GM23248 (cell line): ENCODE data around the gene R3HDML. TPM values are rescaled to one million over a fixed set of nuclear protein-coding genes. Genes with fewer than 3 reads are reported as not detected.
A peak's percentile ranks its signal among the peaks of the same experiment; 100 is the strongest.

Source experiments
- DNase-seq: peaks from one replicate; pipeline ENCODE4 v3.0.0-alpha.2; 2015
- H2AFZ ChIP-seq: fragments of 200-600 bp; sonication (generic); 2 replicates; pipeline ENCODE4 v1.6.1; 2016; ENCODE audit warnings: antibody characterized with exemption
- H3F3A ChIP-seq: fragments of 200-600 bp; sonication (generic); 2 replicates; pipeline ENCODE4 v1.6.1; 2016; ENCODE audit warnings: mild to moderate bottlenecking, antibody characterized with exemption, mixed run types; ENCODE audit not compliant: insufficient read depth
- H3K27ac ChIP-seq: fragments of 200-600 bp; sonication (generic); 2 replicates; pipeline ENCODE4 v1.5.1; 2016; ENCODE audit warnings: mild to moderate bottlenecking
- H3K27me3 ChIP-seq: fragments of 200-600 bp; sonication (generic); replicated peaks from 2 replicates; pipeline ENCODE4 v1.6.1; 2016; ENCODE audit warnings: mild to moderate bottlenecking; ENCODE audit not compliant: insufficient read depth
- H3K36me3 ChIP-seq: fragments of 200-600 bp; sonication (generic); 2 replicates; pipeline ENCODE4 v1.6.1; 2016; ENCODE audit warnings: low read depth, mild to moderate bottlenecking
- H3K4me1 ChIP-seq: fragments of 200-600 bp; sonication (generic); 2 replicates; pipeline ENCODE4 v1.6.1; 2016; ENCODE audit warnings: mild to moderate bottlenecking; ENCODE audit not compliant: insufficient read depth
- H3K4me2 ChIP-seq: fragments of 200-600 bp; sonication (generic); one replicate; pipeline ENCODE4 v1.6.1; 2016; ENCODE audit warnings: mild to moderate bottlenecking; ENCODE audit not compliant: unreplicated experiment
- H3K4me3 ChIP-seq: fragments of 200-600 bp; sonication (generic); 2 replicates; pipeline ENCODE4 v1.5.1; 2016; ENCODE audit warnings: mild to moderate bottlenecking
- H3K79me2 ChIP-seq: fragments of 200-600 bp; sonication (generic); 2 replicates; pipeline ENCODE4 v1.6.1; 2016; ENCODE audit warnings: mild to moderate bottlenecking; ENCODE audit not compliant: insufficient read depth
- H3K9ac ChIP-seq: fragments of 200-600 bp; sonication (generic); 2 replicates; pipeline ENCODE4 v1.6.1; 2016; ENCODE audit warnings: mild to moderate bottlenecking
- H3K9me2 ChIP-seq: fragments of 200-600 bp; sonication (generic); 2 replicates; pipeline ENCODE4 v1.6.1; 2016; ENCODE audit warnings: mixed run types, mild to moderate bottlenecking, moderate library complexity; ENCODE audit not compliant: insufficient read depth
- H3K9me3 ChIP-seq: fragments of 200-600 bp; sonication (generic); one replicate; pipeline ENCODE4 v1.6.1; 2017; ENCODE audit warnings: low read depth
- H4K20me1 ChIP-seq: fragments of 200-600 bp; sonication (generic); 2 replicates; pipeline ENCODE4 v1.6.0; 2016; ENCODE audit not compliant: insufficient read depth
- EZH2 ChIP-seq: fragments of 200-600 bp; sonication (generic); IDR thresholded peaks from 2 replicates; pipeline ENCODE4 v1.6.1; 2018; ENCODE audit warnings: antibody characterized with exemption, mild to moderate bottlenecking; ENCODE audit not compliant: insufficient read depth, poor library complexity, severe bottlenecking
- EZH2phosphoT487 ChIP-seq: fragments of 200-600 bp; sonication (generic); IDR thresholded peaks from 2 replicates; pipeline ENCODE4 v1.6.1; 2018; ENCODE audit warnings: antibody characterized with exemption, moderate library complexity, mild to moderate bottlenecking, low read depth; ENCODE audit not compliant: insufficient read depth
- WGBS, 2 experiments: methylation state at CpG; one replicate each; pipeline ENCODE4 v1.1.6; 2015 to 2017; ENCODE audit warnings: low lambda C conversion rate in 2 of 2, low coverage in 1 of 2; ENCODE audit errors: missing lambda C conversion rate in 2 of 2; 5-methylcytosine and 5-hydroxymethylcytosine counted together
- in situ Hi-C: fragments of 300-500 bp; cut with MboI; formaldehyde crosslinking; loops from 2 replicates; pipeline ENCODE4 v1.15.0; 2020
- polyA plus RNA-seq: library from polyadenylated mRNA; unstranded; fragments of >200 nt; fragmentation: Nextera tagmentation; extraction: Ambion mirVana; gene quantifications from 2 replicates; pipeline ENCODE4 v1.2.1, GENCODE V29; 2016
- total RNA-seq: library from RNA; depleted of rRNA; stranded (reverse); fragments of >200 nt; shearing (Covaris generic); gene quantifications from 2 replicates; pipeline ENCODE4 v1.2.3, GENCODE V29; 2014

The R3HDML gene
- total and polyA plus RNA-seq, 2 experiments from 2014 or later, result not detected

DNA sequence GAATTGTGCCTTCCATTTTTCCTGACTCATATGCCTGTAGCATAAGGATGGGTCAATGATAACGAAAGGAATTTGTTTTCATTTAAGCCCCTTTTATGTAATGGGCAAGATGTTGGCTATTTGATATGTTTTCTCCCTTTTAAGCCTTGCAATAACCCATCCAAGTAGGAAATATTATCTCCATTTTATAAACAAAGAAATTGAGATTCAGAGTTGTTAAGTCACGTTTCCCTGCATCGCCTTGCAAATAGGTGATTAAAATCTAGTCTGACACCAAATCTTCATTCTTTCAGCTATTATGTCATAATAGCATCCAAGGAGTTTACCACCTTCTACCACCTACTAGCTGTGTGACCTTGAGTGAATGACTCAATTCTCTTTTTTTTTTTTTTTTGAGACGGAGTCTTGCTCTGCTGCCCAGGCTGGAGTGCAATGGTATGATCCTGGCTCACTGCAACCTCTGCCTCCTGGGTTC is 25.7 kb downstream of the R3HDML start:
- peak; percentile 6 for DNase-seq
- no peak overlapping the region for H3K4me3 ChIP-seq
- no peaks in the 10 kb centered on the region for H3K9me2 ChIP-seq
- in situ Hi-C loops, result no loop called here
- WGBS, 2 experiments, result 55% methylated on average over 4 of the region's 4 CpGs
- no peak overlapping the region for H3K9ac ChIP-seq
- H3K4me2 ChIP-seq, result no peak overlapping the region
- H3K27me3 ChIP-seq, result 0 out of 2 replicates have a peak, but pooled peaks cover 9% of the 10 kb centered on the region
- no peaks in the 10 kb centered on the region for H3K9me3 ChIP-seq
- no peak for TF ChIP-seq EZH2phosphoT487
- no peak for TF ChIP-seq EZH2
- no peak overlapping the region for H3K27ac ChIP-seq
- no peaks in the 10 kb centered on the region for H3K79me2 ChIP-seq
- H3F3A ChIP-seq, result no peaks in the 10 kb centered on the region
- no peaks in the 10 kb centered on the region for H3K4me1 ChIP-seq
- no peak overlapping the region for H2AFZ ChIP-seq
- H3K36me3 ChIP-seq, result no peaks in the 10 kb centered on the region
- no peaks in the 10 kb centered on the region for H4K20me1 ChIP-seq

DNA sequence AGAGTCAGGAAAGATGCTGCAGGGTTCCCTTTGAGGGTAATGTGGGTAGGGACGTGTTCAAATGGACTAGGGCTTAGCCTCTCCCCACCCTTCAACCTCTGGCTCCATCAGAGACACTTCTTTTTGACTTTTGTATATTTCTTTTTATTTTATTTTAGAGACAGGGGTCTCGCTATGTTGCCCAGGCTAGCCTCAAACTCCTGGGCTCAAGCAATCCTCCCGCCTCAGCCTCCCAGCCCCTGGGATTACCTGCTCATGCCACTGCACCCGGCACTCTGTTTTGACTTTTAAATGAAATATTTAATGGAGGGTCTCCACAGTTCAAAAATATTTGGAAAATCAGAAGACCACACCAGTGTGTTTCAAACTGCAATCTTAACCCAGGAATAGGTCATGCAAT is 27.2 kb downstream of the R3HDML start:
- no peak overlapping the region for H3K4me3 ChIP-seq
- 0 out of 2 replicates have a peak, but pooled peaks cover 9% of the 10 kb centered on the region for H3K27me3 ChIP-seq
- H3K9me2 ChIP-seq, result no peaks in the 10 kb centered on the region
- TF ChIP-seq EZH2, result no peak
- no peak for TF ChIP-seq EZH2phosphoT487
- no peaks in the 10 kb centered on the region for H4K20me1 ChIP-seq
- no peaks in the 10 kb centered on the region for H3K79me2 ChIP-seq
- DNase-seq, result no peak
- H3K9ac ChIP-seq, result no peak overlapping the region
- H3K4me1 ChIP-seq, result no peaks in the 10 kb centered on the region
- no peaks in the 10 kb centered on the region for H3K36me3 ChIP-seq
- no peak overlapping the region for H3K27ac ChIP-seq
- H3F3A ChIP-seq, result no peaks in the 10 kb centered on the region
- no peak overlapping the region for H3K4me2 ChIP-seq
- H2AFZ ChIP-seq, result no peak overlapping the region
- no peaks in the 10 kb centered on the region for H3K9me3 ChIP-seq
- 38 to 47% methylated on average over 4 of the region's 4 CpGs for WGBS, 2 experiments
- in situ Hi-C loops, result no loop called here

DNA sequence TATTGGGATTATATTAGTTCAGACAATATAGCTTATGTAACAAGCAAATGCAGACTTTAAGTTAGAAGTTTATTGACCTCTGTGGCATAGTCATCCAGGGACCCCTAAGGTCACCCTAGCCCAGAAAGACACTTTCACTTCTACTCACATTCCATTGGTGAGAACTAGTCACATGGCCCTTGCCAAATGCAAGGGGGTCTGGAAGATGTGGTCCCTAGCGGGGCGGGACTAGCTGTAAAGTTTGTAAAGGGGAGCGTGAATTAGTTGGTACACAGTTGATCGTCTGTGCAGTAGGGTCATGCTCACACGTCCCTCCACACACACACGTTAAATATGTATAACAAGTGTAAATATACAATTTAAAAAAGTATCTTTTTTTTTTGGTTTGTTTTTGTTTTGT is 27.9 kb downstream of the R3HDML start:
- in situ Hi-C loops, result no loop called here
- Histone ChIP-seq H3K4me3 (no peak overlapping the region), H3K9me2 (no peaks in the 10 kb centered on the region), H3K79me2 (no peaks in the 10 kb centered on the region), H3K4me1 (no peaks in the 10 kb centered on the region), H3K27ac (no peak overlapping the region), H4K20me1 (no peaks in the 10 kb centered on the region), H3K9ac (no peak overlapping the region), H3K36me3 (no peaks in the 10 kb centered on the region), H3F3A (no peaks in the 10 kb centered on the region), H2AFZ (no peak overlapping the region), H3K27me3 (0 out of 2 replicates have a peak, but pooled peaks cover 5% of the 10 kb centered on the region), H3K4me2 (no peak overlapping the region), H3K9me3 (no peaks in the 10 kb centered on the region)
- no peak for TF ChIP-seq EZH2
- TF ChIP-seq EZH2phosphoT487, result no peak
- DNase-seq, result no peak
- WGBS, 2 experiments, result 69 to 75% methylated on average over 6 of the region's 6 CpGs

DNA sequence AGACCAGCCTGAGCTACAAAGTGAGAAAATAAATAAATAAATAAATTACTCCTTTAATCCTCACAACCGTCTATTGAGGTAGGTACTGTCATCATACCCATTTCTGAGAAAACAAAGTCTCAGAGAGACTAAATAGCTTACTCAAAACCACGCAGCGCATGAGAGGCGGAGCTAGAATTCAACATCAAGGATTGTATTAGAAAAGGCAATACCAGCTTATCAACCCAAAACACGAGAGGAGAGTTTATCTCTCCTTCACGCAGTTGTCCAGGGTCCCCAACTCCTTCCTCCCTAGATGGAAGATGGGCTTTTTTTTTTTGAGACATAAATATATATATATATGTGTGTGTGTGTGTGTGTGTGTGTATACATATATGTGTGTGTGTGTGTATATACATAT is 30.9 kb downstream of the R3HDML start:
- Histone ChIP-seq H3K4me2 (no peak overlapping the region), H2AFZ (no peak overlapping the region), H3K36me3 (no peaks in the 10 kb centered on the region), H3K4me1 (no peaks in the 10 kb centered on the region), H3F3A (no peaks in the 10 kb centered on the region), H3K9me3 (no peaks in the 10 kb centered on the region), H3K9ac (no peak overlapping the region), H3K9me2 (no peaks in the 10 kb centered on the region), H4K20me1 (no peaks in the 10 kb centered on the region), H3K79me2 (no peaks in the 10 kb centered on the region), H3K4me3 (no peak overlapping the region), H3K27ac (no peak overlapping the region), H3K27me3 (peaks cover 7% of the 10 kb centered on the region; the same call in 1 of the 2 replicates)
- in situ Hi-C loops, result no loop called here
- 70 to 73% methylated on average over 6 of the region's 6 CpGs for WGBS, 2 experiments
- no peak for DNase-seq
- TF ChIP-seq EZH2 (no peak), EZH2phosphoT487 (no peak)

DNA sequence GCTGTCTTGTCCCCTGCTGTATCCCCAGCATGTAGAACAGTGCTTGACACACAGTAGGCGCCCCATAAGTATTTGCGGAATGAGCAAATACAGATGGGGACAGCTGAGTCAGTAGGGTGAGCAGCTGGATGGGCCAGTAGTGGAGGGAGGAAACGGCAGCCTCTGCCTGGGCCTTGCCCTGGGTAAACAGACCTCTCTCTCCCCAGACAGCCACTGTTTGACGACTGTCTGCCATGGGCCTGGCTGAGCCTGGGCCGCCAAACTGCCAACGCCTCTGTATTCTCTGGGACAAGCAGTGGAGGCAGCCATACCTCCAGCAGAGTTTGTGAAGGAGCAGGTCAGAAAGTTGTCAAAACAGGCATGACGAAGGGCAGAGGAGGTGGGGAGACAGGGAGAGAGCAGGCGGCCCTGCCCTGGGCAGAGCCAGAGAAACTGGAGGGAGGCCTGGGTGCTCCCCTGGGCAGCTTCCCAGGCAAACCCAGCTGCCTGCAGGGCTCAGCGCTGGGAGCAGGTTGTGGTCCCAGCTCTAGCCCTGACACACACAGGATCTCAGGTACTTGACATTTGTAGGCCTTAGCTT is 33.9 kb downstream of the R3HDML start:
- Histone ChIP-seq H3K79me2 (no peaks in the 10 kb centered on the region), H3K27ac (no peak overlapping the region), H3K9ac (no peak overlapping the region), H3K4me1 (no peaks in the 10 kb centered on the region), H3K4me2 (no peak overlapping the region), H4K20me1 (no peaks in the 10 kb centered on the region), H3K27me3 (peaks cover 22% of the 10 kb centered on the region), H3K36me3 (no peaks in the 10 kb centered on the region), H3K9me3 (no peaks in the 10 kb centered on the region), H3F3A (no peaks in the 10 kb centered on the region), H3K9me2 (no peaks in the 10 kb centered on the region), H3K4me3 (no peak overlapping the region), H2AFZ (no peak overlapping the region)
- 56% methylated on average over 9 of the region's 9 CpGs for WGBS, 2 experiments
- TF ChIP-seq EZH2phosphoT487 (no peak), EZH2 (no peak)
- in situ Hi-C loops, result no loop called here
- no peak for DNase-seq
